Measurements from ENCODE around the gene NAIF1.
"Not testable (repeated sequence)": the region's sequence is repeated elsewhere in the genome, so short reads cannot be mapped to it uniquely, and the experiment has no call there.

NAIF1 gene

GRCh38 chr9:128078504-128079434 lies 11.6 kb upstream of the NAIF1 start:
- peaks cover 37% of the 10 kb centered on the region for H3K4me1 ChIP-seq
- peak overlapping the region; percentile 96 for H3K27ac ChIP-seq
- no peaks in the 10 kb centered on the region for H3K36me3 ChIP-seq (ENCODE audit: control insufficient read depth, insufficient read depth, low read length)

GRCh38 chr9:128077847-128078503 lies 10.9 kb upstream of the NAIF1 start:
- Histone ChIP-seq H3K9ac (no peak overlapping the region), H3K4me3 (ENCODE audit: low read depth, low read length) (peak overlapping the region; percentile 40), H3K79me2 (peaks cover 3% of the 10 kb centered on the region), H3K4me2 (ENCODE audit: low read length) (peak overlapping the region; percentile 15), H2AFZ (no peak overlapping the region), H3K27me3 (ENCODE audit: control insufficient read depth, insufficient read depth, low read length) (no peaks in the 10 kb centered on the region), H3K4me1 (peaks cover 41% of the 10 kb centered on the region), H3K36me3 (ENCODE audit: control insufficient read depth, insufficient read depth, low read length) (no peaks in the 10 kb centered on the region), H3K27ac (peak overlapping the region; percentile 96), H3K9me3 (ENCODE audit: control insufficient read depth, low read length) (no peaks in the 10 kb centered on the region)
- no peak for TF ChIP-seq CTCF (IDR thresholded peaks at IDR 0.05)

More at GRCh38 chr9:128078504-128079434, 11.6 kb upstream of the NAIF1 start:
- Histone ChIP-seq H3K4me2 (ENCODE audit: low read length) (peak overlapping the region; percentile 15), H3K79me2 (peaks cover 3% of the 10 kb centered on the region), H3K9me3 (ENCODE audit: control insufficient read depth, low read length) (no peaks in the 10 kb centered on the region), H2AFZ (no peak overlapping the region), H3K4me3 (ENCODE audit: low read depth, low read length) (peak overlapping the region; percentile 40), H3K9ac (no peak overlapping the region), H3K27me3 (ENCODE audit: control insufficient read depth, insufficient read depth, low read length) (no peaks in the 10 kb centered on the region)
- TF ChIP-seq CTCF (IDR thresholded peaks at IDR 0.05): no peak

GRCh38 chr9:128073253-128073886 lies 6.2 kb upstream of the NAIF1 start:
- H3K79me2 ChIP-seq: peaks cover 5% of the 10 kb centered on the region
- H3K4me1 ChIP-seq: peaks cover 25% of the 10 kb centered on the region
- TF ChIP-seq CTCF (IDR thresholded peaks at IDR 0.05): no peak
- no peak overlapping the region for H3K9ac ChIP-seq
- no peaks in the 10 kb centered on the region for H3K9me3 ChIP-seq (ENCODE audit: control insufficient read depth, low read length)
- no peaks in the 10 kb centered on the region for H3K36me3 ChIP-seq (ENCODE audit: control insufficient read depth, insufficient read depth, low read length)
- H2AFZ ChIP-seq: no peak overlapping the region
- H3K27ac ChIP-seq: peak overlapping the region; percentile 96
- no peaks in the 10 kb centered on the region for H3K27me3 ChIP-seq (ENCODE audit: control insufficient read depth, insufficient read depth, low read length)
- peak overlapping the region; percentile 36 for H3K4me3 ChIP-seq (ENCODE audit: low read depth, low read length)
- peak overlapping the region; percentile 50 for H3K4me2 ChIP-seq (ENCODE audit: low read length)

- peak overlapping the region; percentile 36 for H3K4me3 ChIP-seq (ENCODE audit: low read depth, low read length)
- peaks cover 18% of the 10 kb centered on the region for H3K4me1 ChIP-seq
- H3K9ac ChIP-seq: no peak overlapping the region
These were observed 5.3 kb upstream of the NAIF1 start for GRCh38 chr9:128072144-128073021.

GRCh38 chr9:128071475-128071874 lies 4.4 kb upstream of the NAIF1 start:
- not testable (repeated sequence) for H2AFZ ChIP-seq; H3K36me3 ChIP-seq (ENCODE audit: control insufficient read depth, insufficient read depth, low read length); H3K27me3 ChIP-seq (ENCODE audit: control insufficient read depth, insufficient read depth, low read length); H3K9me3 ChIP-seq (ENCODE audit: control insufficient read depth, low read length); H3K79me2 ChIP-seq; H3K9ac ChIP-seq; H3K4me3 ChIP-seq (ENCODE audit: low read depth, low read length); H3K4me2 ChIP-seq (ENCODE audit: low read length)
- Histone ChIP-seq H3K27ac (peak overlapping the region; percentile 96), H3K4me1 (peaks cover 12% of the 10 kb centered on the region)

More at GRCh38 chr9:128072144-128073021, 5.3 kb upstream of the NAIF1 start:
- Histone ChIP-seq H3K27ac (peak overlapping the region; percentile 96), H3K27me3 (ENCODE audit: control insufficient read depth, insufficient read depth, low read length) (no peaks in the 10 kb centered on the region), H2AFZ (no peak overlapping the region), H3K79me2 (peaks cover 5% of the 10 kb centered on the region), H3K9me3 (ENCODE audit: control insufficient read depth, low read length) (no peaks in the 10 kb centered on the region), H3K4me2 (ENCODE audit: low read length) (peak overlapping the region; percentile 50), H3K36me3 (ENCODE audit: control insufficient read depth, insufficient read depth, low read length) (no peaks in the 10 kb centered on the region)
- no peak for TF ChIP-seq CTCF (IDR thresholded peaks at IDR 0.05)
